Activated CD8-positive, alpha-beta memory T cell treated with anti-CD3 and anti-CD28 coated beads for 36 hours (primary cell): ENCODE data around the gene RGPD3. TPM values are rescaled to one million over a fixed set of nuclear protein-coding genes. Genes with fewer than 3 reads are reported as not detected.
"Not testable (repeated sequence)": the region's sequence is repeated elsewhere in the genome, so short reads cannot be mapped to it uniquely, and the experiment has no call there.

Experiments used
- CTCF ChIA-PET: fragments of 350-600 bp; sonication (Branson Sonifier 250); formaldehyde crosslinking; loops from one replicate; lab custom pipeline; 2021; ENCODE audit warnings: antibody characterized with exemption; lab: Charles Lee
- POLR2A ChIA-PET: fragments of 350-600 bp; sonication (Branson Sonifier 250); formaldehyde crosslinking; loops from one replicate; lab custom pipeline; 2021; ENCODE audit warnings: antibody characterized with exemption; lab: Charles Lee
- total RNA-seq, 2 experiments: library from RNA; stranded (reverse); gene quantifications; one replicate each; pipeline ENCODE4 v1.2.3, GENCODE V29; 2021

Gene RGPD3
- total RNA-seq, result under 1 TPM in 1 of 2 experiments, not detected in 1; 0.06 TPM

DNA sequence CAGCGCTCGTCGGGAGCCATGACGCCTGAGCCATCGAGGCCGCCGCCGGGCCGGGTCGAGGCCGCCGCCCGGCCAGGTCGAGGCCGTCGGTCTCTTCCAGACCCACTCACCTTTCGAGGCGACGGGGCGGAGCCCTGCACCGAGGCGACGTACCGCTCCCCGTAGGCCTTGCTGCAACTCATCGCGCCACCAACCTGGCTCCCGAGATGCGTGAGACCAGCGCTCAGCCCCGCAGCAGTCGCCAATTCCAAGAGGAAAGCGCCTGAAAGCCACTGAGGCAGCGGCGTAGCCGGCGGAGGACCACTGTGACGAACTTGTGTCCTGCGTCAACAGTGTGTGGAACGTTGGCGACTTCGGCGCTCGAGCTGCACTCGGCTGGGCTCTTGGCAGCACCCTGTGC, at the start of gene RGPD3:
Gene RGPD3 (minus strand): TSS at position 307 of the 400 bp plus-strand sequence. CDS start 125 bp downstream, at position 182.
- CTCF ChIA-PET, result not testable (repeated sequence)

DNA sequence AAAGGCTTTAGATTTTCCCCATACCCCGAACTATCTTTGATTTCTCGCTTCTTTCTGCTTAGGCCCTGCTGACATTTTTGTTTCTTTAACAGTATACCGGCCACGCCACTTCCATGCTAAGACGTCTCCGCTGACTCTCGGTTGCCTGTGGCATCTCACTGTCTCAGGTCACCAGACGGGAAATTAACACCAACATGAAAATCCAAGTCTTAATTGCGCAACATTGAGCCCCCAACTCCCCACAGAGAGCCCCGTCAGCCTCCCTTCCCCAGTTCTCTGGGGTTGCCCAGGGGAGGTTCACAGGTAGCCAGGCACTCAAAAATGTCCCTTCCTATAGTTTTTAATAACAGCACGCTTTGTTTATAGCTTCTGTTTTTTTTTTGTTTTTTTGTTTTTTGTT, 49.1 kb upstream of the RGPD3 start:
- CTCF ChIA-PET, result no interaction called here
- POLR2A ChIA-PET, result no interaction called here

More for the DNA sequence above, at the start of gene RGPD3:
- POLR2A ChIA-PET, result not testable (repeated sequence)

DNA sequence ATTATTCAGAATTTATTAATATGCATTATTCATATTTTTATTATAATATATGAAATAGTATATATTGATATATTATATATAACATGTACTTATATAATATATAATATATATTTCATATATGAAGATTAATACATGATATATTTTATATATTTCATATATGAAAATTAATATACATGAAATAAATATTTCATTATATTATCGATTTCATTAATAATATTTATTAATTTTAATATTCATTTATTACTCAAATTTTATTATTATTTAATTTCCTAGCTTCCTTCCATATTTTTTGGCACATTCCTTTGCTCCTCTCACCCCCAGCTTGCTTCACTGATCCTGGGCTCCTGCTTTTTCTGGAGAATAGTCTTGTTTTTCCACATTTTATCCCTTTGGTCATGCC, 48.7 kb upstream of the RGPD3 start:
- ChIA-PET CTCF (no interaction called here), POLR2A (no interaction called here)

GRCh38 chr2:106516436-106516835, 48.2 kb upstream of the RGPD3 start:
- ChIA-PET POLR2A (no interaction called here), CTCF (no interaction called here)

GRCh38 chr2:106514827-106515226, 46.6 kb upstream of the RGPD3 start:
- ChIA-PET POLR2A (interaction anchor here (0.7 kb wide), 1 partner anchor 1201 kb away, joined by 3 read pairs; no protein-coding TSS in a partner anchor), CTCF (interaction anchor here (1.5 kb wide), 1 partner anchor 17 kb away, joined by 3 read pairs; no protein-coding TSS in a partner anchor)

- POLR2A ChIA-PET, CTCF ChIA-PET: not testable (repeated sequence)
Measured at GRCh38 chr2:106513391-106513790, 45.2 kb upstream of the RGPD3 start.

GRCh38 chr2:106511934-106512333, 43.7 kb upstream of the RGPD3 start:
- POLR2A ChIA-PET, CTCF ChIA-PET: not testable (repeated sequence)

- POLR2A ChIA-PET, result not testable (repeated sequence)
Measured at GRCh38 chr2:106511476-106511901, 43.3 kb upstream of the RGPD3 start.

DNA sequence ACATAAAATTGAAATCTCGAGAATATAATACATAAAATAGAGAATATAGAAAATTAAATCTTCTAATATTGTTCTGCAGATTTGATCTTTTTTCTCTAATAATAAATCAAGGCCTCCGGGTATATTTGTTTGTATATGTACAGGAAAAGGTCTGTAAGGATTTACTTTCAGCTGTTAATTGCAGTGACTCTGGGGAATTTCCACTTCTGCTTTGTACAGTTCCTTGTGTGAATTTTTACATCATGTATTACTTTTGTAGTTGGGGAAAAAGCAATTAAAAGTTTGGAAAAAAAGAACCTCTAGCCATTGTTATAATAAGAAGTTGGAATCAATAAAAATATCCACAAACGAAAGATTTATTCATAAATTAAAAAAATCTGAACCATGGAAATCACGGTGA, 42.6 kb upstream of the RGPD3 start:
- CTCF ChIA-PET, POLR2A ChIA-PET: not testable (repeated sequence)

More at GRCh38 chr2:106511476-106511901, 43.3 kb upstream of the RGPD3 start:
- CTCF ChIA-PET, result not testable (repeated sequence)

- CTCF ChIA-PET, POLR2A ChIA-PET: not testable (repeated sequence)
Measured at GRCh38 chr2:106509374-106509770, 41.2 kb upstream of the RGPD3 start.

- CTCF ChIA-PET, POLR2A ChIA-PET: not testable (repeated sequence)
Measured at GRCh38 chr2:106508660-106509373, 40.6 kb upstream of the RGPD3 start.

DNA sequence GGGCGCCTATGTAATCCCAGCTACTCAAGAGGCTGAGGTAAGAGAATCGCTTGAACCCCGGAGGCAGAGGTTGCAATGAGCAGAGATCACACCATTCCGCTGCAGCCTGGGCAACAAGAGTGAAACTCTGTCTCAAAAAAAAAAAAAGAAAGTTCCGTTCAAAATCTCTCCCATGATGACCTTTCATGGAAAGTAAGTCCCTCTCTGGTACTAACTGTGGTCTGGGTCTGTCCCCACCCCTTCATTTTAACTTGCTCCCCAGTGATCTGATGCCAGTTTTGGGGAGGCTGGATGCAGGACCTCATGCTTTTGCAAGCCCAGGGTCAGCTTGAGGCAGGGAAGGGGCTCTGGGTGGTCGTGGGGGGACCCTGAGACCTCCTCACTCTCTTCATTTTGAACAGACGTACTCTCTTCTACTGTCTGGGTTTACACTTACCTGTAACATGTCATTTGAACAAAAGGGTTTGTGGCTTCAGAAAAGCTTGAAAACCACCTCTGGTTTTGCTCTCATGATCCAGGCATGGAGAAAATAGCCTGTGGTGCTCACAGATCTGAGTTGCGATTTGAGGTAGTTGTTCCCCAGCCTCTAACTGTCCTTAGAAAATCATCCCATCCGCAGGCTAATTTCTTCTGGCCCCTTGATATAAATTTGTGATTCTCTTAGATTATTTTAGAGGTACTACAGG, 37.9 kb upstream of the RGPD3 start:
- POLR2A ChIA-PET, CTCF ChIA-PET: not testable (repeated sequence)

DNA sequence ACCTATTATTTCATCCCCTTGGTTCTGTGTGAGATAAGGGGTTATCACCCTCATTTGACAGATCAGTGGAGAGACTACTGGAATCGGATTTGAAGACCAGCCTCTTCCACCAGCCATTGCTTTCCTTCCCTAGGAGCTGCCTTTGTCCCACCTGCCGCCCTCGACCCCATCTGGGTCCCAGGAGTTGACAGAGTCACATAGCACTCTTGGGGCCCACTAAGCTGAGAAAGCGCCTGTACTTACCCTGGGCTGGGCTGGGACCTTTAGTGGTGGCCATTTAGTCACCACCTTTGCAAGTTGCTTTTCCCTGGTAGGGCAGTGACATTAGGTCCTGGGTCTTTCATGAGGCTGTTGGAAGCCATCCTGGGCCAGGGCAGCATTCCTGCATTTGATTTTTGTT, 36.6 kb upstream of the RGPD3 start:
- POLR2A ChIA-PET, CTCF ChIA-PET: not testable (repeated sequence)

DNA sequence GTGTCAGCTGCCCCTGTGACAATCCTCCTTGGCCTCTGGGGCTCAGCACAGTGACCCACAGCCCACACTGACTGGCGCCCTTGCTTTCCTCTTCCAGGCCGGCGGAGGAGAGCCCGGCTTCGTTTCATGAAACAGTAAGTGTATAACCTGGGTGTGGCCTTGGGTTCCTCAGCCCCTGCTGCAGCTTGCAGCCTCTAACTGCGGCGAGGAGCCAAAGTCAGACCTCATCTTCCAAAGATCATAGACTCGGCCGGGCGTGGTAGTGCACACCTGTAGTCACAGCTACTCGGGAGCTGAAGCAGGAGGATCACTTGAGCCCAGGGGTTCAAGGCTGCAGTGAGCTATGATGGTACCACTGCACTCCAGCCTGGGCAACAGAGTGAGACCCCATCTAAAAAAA, 36.0 kb upstream of the RGPD3 start:
- CTCF ChIA-PET, POLR2A ChIA-PET: not testable (repeated sequence)

GRCh38 chr2:106502351-106502750, 34.1 kb upstream of the RGPD3 start:
- CTCF ChIA-PET, POLR2A ChIA-PET: not testable (repeated sequence)

DNA sequence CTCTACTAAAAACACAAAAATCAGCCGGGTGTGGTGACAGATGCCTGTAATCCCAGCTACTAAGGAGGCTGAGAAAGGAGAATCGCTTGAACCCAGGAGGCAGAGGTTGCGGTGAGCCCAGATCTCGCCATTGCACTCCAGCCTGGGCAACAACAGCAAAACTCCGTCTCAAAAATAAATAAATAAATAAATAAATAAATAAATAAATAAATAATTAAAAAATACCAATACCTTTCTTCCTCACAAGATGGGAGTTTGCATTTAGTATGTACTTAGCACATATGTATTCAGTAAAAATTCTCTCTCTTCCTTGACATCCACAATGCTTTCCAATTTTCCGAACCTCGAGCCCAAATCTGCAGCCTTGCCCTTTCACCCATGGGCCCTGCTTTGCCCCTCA, 32.1 kb upstream of the RGPD3 start:
- POLR2A ChIA-PET, CTCF ChIA-PET: not testable (repeated sequence)

DNA sequence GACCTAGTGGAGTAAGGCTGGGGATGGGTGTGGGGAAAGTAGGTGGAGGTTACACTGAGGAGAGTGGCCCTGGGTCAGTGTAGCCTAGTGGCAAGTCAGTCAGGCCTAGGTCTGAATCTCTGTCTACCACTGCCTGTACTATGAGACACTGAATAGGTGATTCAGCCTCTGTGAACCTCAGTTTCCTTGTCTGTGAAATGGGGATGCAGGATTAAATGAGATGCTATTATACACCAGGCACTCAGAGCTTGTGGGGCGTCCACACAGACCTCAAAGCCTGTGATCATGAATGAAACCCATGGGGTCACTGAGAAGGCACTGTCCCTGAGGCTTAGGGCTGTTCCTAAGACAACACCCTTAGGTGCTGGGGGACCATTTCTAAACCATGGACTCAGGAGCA, 30.3 kb upstream of the RGPD3 start:
- POLR2A ChIA-PET, CTCF ChIA-PET: not testable (repeated sequence)

GRCh38 chr2:106492913-106493312, 24.7 kb upstream of the RGPD3 start:
- CTCF ChIA-PET, POLR2A ChIA-PET: not testable (repeated sequence)

GRCh38 chr2:106492399-106492798, 24.2 kb upstream of the RGPD3 start:
- CTCF ChIA-PET, POLR2A ChIA-PET: not testable (repeated sequence)

GRCh38 chr2:106489701-106490100, 21.5 kb upstream of the RGPD3 start:
- POLR2A ChIA-PET, CTCF ChIA-PET: not testable (repeated sequence)
